CD4-positive, alpha-beta T cell treated with Interleukin-12 subunit alpha and Interleukin-12 subunit beta, for 1 hour (primary cell): Measurements from ENCODE around the gene SLC51A.
"Not testable (repeated sequence)": the region's sequence is repeated elsewhere in the genome, so short reads cannot be mapped to it uniquely, and the experiment has no call there.

Experiments
- DNase-seq: peaks from one replicate; pipeline ENCODE4 v3.0.0-alpha.2; 2020

Gene SLC51A

DNA sequence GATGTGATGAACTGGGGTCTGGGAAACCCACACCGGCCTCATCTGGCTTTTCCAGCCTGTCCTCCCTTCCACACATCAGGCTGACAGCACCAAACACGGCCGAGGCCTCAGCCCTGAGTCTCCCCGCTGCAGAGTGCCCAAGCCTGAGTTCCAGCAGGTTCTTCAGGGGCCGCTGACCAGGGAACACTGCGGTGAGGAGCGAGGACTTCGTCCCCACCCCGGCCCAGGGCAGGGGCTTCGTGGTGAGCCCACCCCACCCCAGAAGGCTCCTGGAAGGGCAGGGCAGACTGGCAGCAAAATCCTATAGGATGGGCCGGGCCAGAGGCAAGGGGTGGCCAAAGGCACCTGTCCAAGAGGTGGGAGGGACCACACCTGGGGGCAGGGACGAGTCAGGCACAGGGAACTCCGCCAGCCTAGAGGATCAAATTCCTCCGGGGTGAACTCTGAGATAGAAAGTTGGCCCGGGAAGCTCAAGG, at the start of gene SLC51A:
Gene SLC51A, plus strand, starts transcription at position 446 of the 476 bp plus-strand sequence. CDS start 179 bp downstream, outside the sequence.
- DNase-seq: no peak

GRCh38 chr3:196166741-196167140, 49.6 kb upstream of the SLC51A start:
- no peak for DNase-seq

DNA sequence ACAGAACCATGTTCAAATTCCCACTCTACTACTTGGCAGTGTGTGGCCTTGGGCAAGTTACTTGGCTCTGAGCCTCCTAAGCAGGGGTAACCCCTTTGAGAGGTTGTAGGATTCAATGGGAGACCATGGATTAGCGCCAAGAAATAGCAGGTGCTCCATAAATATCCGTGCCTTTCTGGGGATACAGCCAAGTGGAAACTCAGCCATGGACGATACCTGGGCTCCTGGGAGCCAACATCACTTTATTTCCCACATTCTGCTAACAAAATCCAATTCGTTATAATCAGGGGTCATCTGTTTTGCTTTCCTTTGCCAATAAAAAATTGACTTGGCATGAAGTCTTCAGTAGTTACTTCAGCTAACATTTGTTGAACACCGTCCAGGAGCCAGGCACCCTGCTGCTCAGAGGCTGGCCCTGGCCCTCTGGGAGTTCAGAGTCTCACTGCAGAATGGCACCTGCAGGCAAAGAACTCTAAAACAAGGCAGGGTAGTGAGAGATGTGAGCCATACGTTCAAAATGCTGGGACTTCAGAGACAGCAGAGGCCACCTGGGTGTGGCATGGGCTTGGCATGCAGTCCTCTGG, 47.4 kb upstream of the SLC51A start:
- DNase-seq: no peak

GRCh38 chr3:196169836-196170240, 46.5 kb upstream of the SLC51A start:
- DNase-seq: no peak

DNA sequence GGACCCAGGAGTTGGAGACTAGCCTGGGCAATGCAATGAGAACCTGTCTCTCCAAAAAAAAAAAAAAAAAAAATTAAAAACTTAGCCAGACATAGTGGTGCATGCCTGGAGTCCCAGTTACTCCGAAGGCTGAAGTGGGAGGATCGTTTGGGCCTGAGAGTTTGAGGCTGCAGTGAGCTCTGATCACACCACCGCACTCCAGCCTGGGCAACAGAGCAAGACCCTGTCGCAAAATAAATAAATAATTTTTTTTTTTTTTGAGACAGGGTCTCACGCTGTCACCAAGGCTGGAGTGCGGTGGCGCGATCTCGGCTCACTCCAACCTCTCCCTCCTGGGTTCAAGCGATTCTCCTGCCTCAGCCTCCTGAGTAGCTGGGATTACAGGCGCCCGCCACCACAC, 46.0 kb upstream of the SLC51A start:
- DNase-seq: not testable (repeated sequence)

DNA sequence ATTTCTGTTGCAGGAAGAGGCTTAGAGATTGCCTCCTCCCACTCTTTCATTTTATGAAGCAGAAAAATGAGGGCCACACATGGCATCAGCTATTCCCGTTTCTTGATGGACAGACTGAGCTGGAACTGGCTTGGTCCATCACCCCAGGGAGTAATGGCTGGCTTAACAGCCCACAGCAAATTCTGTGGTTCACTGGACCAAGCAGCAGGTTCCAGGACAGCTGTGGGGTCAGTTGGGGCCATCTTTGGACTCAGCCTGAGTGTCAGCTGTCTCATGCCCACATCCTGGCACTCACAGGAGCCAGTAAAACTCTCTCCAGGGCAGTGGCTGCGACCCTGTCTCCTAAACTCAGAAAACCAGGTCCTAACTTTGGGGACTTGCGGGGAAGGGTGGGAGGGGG, 41.7 kb upstream of the SLC51A start:
- no peak for DNase-seq

DNA sequence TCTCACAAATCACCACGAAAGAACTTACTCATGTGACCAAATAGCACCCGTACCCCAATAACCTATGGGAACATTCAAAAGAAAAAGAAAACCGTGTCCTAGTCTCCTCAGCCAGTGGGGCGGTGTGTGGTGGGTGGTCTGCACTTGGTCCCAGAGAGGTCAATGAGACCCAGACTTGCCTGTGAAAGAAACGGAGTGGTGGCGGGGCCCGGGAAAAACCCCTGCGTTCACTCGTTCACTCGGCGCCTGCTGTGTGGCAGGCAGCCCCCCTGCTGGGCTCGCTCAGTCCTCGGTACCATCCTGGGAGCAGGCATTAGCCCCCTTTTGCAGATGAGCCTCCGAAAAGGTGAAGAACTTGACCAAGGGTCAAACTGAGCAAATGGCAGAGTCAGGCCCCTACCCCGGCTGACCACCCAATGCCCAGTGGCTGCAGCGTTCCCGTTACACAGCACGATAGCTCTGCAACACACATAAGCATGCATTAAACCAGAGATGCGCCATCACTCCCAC, 41.2 kb upstream of the SLC51A start:
- DNase-seq: no peak

- no peak for DNase-seq
Measured at GRCh38 chr3:196175722-196176121, 40.6 kb upstream of the SLC51A start.

DNA sequence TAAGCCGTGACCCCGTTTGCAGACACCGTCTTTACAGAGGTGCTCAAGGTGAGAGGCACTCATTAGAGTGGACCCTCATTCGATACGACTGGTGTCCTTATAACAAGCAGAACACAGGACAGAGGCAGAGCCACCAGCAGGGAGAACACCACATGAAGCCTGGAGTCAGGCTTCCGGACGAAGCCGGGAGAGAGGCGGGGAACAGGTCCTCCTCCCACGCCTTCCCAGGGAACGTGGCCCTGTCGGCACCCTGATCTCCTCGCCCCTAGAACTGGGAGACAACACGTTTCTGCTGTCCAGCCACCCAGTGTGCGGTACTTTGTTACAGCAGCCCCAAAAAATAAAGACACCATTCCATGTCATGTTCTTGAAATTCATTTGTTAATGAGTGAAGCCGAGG, 38.8 kb upstream of the SLC51A start:
- DNase-seq: no peak

GRCh38 chr3:196177967-196178366, 38.4 kb upstream of the SLC51A start:
- DNase-seq: no peak

DNA sequence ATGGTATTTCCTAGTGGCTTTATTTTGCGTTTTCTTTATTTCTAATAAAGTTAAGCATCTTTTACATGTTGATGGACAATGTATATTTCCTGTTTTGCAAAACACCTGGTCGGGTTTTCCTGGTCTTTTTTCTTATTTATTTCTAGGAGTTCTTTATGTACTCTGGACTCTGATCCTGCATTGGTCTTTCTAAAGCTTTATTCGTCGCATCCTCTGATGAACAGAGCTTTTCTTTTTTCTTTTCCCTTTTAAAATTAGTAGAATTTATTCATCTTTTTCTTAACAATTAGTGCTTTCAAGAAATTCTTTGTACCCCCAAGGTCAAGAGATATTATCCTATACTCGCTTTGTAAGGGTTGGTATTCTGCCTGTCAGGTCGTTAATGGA, 37.3 kb upstream of the SLC51A start:
- DNase-seq: no peak

DNA sequence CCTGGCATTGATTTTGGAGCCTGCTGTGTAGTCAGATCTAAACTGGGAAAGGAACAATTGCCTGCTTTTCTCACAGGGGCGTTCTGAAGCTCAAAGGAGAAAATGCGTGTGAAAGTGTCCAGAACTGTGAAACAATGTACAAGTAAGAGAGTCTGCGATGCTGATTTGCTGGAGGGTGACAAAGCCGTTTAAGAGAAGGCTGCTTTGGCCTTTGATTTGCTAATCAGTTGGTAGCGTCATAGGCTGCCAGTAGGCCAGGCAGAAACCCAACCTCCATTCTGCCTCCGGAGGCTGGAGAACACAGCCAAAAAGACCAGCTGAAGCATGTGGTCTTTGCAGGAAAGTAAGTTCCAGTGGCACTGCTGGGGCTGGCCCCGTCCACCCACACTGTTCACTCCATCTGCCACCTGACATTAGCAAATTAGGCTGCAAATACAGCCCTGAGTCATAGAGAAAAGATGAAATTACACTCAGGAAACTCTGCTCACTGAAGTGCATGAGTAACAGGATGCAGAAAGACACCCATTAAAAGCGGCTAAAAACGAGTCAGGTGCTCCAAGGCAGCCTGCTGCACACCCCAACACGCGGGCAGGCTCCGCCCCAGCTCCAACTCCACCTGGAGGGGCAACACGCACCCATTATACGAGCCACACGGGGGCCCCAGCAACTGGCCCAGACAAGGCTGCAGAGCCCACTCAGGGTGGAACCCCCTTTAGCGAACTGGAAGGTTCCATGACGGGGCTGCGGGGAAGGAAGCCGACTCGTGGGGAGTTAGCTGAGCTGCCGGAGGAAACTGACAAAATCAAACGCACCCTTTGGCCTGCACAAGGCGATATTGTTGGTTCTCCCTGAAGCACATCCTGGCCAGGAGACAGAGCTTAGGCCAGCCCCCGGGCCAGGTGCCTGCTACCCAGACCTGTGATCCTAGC, 36.7 kb upstream of the SLC51A start:
- peak; percentile 86 for DNase-seq

- DNase-seq: no peak
Measured at GRCh38 chr3:196180346-196180745, 36.0 kb upstream of the SLC51A start.

DNA sequence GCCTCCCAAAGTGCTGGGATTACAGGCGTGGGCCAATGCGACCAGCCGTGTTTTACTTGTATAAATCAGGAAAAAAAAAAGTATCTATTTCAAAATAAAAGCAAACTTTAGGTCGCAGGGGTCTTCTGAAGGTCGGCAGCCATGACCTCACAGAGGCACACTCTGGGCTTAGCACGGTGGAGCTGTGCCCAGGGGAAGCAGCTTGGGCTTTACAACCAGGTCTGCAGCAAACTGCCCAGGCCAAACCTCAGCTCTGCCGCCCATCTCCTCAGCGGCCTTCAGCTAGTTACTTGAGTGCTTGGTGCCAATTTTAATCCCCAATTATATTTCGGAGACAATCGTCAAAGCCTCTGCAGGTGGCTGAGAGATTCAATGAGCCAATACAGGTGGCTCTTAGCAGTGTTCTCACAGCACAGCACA, 35.2 kb upstream of the SLC51A start:
- no peak for DNase-seq

DNA sequence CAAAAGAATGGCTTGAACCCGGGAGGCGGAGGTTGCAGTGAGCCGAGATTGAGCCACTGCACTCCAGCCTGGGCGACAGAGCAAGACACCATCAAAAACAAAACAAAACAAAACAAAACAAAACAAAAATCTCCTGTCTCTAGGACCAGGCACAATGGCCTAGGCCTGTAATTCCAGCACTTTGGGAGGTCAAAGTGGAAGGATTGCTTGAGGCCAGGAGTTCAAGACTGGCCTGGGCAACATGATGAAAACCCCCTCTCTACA, 32.2 kb upstream of the SLC51A start:
- not testable (repeated sequence) for DNase-seq

DNA sequence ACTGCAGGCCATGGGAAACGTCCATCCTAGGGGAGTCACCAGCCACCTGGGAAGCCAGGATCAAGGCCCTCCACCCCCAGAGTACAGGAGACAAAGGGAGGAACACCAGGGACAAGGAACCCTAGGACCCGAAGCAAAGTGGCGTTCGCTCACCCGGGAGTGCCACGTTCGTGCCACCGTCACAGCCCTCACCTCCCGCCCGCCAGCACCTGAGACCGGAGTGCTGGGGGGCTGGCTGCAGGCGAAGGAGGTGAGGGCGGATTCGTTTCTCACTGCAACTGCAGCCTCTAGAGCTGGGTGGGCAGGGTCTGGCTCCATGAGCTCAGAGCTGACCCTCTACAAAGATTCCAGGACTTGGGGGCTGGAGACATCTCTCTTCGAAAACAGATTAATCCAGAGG, 31.5 kb upstream of the SLC51A start:
- DNase-seq: no peak

GRCh38 chr3:196186651-196187573, 29.4 kb upstream of the SLC51A start:
- DNase-seq: peak; percentile 35

DNA sequence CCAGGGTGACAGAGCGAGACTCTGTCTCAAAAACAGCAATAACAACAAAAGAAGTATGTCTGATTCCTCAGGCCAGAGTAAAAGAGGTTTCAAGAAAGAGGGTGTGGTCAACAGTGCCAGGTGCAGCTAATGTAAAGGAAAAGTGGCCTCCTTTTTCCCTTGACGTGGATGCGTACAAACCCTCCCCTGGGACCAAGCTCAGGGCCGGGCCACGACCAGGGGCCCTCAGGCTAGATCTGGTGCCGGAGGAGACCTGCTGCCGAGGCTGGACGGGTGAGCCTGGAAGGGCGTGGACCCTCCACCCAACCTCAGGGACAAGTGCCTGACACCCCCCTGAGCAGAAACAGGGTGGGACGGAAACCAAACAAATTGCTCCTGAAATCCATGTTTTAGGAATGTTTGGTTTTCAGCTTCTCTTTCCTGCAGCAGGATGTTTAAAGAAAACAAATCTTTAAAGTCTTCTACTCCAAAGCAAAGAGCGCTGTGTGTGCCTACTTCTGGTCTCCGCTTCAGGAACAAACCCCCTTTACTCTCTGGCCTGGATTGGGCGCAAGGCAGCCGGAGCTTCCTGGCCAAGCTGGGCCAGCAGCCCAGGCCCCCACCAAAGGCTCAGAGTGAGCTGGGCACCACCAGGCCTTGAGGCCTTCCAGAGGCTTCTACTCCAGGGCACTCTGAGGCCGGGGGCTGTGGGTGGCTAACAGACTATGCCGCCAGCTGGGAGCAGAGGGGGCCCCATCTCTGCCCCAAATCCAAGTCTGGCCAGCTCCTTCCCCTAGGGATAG, 26.6 kb upstream of the SLC51A start:
- no peak for DNase-seq

GRCh38 chr3:196192036-196192523, 24.3 kb upstream of the SLC51A start:
- peak; percentile 77 for DNase-seq

GRCh38 chr3:196192524-196193051, 23.7 kb upstream of the SLC51A start:
- peak; percentile 41 for DNase-seq

GRCh38 chr3:196193133-196193735, 23.1 kb upstream of the SLC51A start:
- no peak for DNase-seq
